Cerebellar cortex (tissue), 1 donor: ENCODE measurements around the gene ADGRA3.
"Not testable (repeated sequence)": the region's sequence is repeated elsewhere in the genome, so short reads cannot be mapped to it uniquely, and the experiment has no call there.

Experiments used
- DNase-seq: peaks from one replicate; pipeline ENCODE4 v3.0.0-alpha.2; 2015; ENCODE audit warnings: low spot score

Gene ADGRA3

DNA sequence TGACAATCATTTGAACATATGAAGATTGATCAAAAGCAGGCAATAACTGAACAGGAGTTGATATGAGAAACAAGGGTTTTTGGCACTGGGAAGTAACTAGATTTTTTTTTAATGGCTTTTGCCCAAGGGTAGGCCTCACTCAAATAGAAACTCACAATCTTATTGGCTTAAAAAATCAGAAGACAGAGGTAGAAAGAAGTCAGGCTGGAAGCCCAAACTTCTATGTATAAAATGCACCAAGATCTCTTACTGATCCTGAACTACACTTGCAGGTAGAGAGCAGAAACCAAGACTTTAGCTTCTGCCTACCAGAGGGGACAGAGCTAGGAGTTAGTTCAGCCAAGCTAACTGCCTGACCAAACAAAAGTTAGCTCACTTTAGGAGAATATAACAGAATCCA, 74.9 kb downstream of the ADGRA3 start:
- no peak for DNase-seq

DNA sequence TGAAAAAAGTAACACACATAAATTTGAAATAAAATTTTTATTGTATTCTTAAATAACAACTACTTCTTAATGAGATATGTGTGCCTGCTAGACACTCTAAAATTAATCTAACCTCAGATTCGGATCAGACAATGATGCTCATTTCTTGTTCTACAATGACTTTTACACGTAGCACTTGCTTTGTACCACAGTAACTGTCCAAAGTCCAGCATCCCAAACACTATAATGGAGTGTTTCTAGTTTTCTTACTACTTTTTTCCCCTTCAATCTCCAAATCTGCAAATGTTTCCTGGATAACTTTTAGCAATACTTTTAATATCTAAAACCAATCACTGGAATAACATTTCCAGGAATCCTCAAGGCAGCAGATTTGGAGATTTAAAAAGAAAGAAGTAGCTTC, 75.9 kb downstream of the ADGRA3 start:
- DNase-seq = no peak

DNA sequence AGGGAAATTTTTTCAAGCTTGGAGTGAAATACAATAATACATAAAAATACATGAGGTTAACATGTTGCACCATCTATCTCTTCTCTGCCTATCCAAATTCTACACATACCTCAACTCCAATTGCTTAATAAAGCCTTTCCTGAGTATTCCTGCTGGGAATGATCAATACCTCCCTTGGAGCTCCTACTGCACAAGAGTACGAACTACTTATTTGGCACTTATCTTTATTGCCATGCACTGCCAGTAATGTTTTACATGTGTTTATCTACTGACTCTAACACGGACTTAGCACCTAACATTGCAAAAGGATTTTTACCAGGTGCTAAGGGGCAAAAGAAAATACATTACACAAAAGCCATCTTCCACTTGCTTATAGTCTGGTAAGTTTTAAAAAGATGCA, 80.2 kb downstream of the ADGRA3 start:
- no peak for DNase-seq

DNA sequence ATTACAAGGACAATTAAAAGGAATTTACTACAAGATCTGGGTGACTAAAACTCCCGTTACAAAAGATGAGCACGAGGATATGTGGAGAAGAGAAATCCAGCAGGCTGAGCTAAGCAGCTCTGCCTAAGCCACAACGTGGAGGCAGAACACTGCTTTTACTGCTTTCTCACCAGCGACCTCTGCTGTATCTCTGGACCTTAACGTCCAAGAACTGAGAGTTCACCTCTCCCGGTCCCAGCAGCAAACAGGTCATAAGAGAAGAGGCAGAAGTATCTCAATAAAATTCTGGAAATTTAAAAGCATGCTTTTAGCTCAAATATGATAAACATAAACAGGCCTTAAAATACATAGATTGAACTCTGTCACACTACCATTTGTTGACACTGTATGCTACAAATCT, 81.0 kb downstream of the ADGRA3 start:
- DNase-seq = peak; percentile 68

DNA sequence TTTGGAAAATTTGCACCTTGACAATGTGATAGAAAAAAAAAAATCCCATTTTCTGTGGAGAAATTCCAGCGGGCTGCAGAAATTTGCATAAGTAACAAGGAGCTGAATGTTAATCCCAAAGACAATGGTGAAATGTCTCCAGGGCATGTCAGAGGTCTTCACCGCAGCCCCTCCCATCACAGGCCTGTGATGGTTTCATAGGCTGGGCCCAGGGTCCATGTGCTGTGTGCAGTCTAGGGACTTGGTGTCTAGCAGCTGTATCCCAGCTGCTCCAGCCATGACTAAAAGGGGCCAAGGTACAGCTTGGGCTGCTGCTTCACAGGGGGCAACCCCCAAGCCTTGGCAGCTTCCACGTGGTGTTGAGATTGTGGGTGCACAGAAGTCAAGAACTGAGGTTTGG, 85.2 kb downstream of the ADGRA3 start:
- DNase-seq = no peak

DNA sequence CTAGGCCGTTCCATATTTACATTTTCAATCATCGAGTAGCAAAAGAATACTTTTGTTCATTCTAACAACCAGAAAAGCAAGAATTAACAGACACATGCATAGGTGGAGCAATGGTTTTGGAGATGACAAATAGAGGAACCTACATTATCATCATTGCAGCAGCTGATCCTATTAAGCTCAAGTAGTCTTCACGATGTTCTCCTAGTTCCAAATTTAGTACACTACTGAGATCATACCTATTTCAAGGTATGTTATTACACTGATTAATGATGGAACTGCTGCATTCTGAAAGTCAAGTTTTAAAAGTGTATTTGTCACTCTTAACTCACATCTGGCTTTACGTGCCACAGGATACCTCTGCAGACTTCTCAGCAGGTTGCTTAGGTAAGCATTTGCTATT, 87.4 kb downstream of the ADGRA3 start:
- no peak for DNase-seq

DNA sequence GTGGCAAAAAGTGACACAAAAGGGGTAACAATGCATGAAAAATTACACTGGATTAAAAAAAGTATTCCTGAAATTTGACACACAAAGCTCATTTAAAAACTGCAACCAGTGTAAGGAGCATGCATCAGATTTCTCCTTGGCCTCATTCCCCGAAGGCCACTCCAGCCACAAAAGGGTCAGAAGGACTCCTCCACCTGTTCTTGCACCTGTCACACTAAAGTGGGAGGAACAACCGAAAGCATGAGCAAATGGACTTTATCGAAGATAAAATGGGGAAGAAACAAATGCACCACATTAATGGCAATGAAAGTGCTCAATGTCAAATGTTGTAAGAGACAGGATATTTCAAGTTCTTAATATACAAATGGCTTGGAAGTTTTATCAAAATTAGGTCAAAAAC, 88.2 kb downstream of the ADGRA3 start:
- peak; percentile 28 for DNase-seq

DNA sequence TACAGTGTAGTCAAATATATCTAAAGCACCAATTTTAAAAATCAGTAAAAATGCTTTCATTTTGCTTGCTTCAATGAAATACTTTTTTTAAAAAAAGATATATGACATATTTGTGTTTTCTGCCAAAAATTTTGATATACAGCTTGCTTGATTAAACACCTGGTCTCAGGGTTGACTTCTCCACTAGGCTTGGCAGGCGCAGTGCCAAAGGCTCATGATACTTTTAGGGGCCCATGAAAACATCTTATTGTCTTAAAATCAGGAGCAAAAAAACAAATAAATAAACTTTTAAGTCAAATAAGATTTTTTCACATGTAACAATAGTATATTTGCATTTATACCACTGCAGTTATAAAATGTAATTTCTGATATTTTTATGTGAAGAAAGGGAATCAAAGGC, 95.6 kb downstream of the ADGRA3 start:
- DNase-seq = no peak

DNA sequence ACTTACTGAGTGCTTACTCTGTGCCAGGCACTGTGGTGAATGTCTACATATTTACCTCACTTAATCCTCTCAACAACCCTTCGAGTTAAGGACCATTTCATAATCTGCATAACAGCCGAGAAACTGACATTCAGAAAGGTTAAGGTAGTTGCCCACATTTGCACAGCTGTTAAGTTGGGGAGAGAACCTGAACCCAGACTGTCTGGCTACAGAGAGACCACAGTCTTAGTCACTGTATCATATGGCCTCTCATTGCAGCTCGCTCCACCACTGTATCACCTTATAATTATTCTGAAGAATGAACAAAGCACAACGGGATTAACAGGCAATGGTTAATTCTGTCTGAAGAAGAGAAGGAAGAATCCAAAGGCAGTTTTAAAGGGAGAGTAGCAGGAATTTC, 98.5 kb downstream of the ADGRA3 start:
- no peak for DNase-seq

DNA sequence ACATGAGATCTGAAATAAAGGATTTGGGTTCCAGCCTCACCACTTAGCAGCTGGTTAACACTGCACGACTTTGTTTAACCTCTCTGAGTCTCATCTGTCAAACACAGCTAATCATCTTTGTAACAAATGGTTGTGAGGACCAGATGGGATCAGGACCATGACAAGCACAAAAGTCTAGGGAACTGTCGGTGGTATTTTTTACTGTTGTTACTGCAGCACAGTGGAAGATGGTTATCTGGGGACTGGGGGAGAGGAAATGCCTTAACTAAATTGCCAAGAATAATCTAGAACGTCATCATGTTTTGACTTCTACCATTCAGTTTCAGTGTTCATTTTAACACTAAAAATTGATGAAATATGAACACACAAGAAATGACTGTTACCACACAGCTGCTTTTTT, 99.5 kb downstream of the ADGRA3 start:
- DNase-seq = no peak

DNA sequence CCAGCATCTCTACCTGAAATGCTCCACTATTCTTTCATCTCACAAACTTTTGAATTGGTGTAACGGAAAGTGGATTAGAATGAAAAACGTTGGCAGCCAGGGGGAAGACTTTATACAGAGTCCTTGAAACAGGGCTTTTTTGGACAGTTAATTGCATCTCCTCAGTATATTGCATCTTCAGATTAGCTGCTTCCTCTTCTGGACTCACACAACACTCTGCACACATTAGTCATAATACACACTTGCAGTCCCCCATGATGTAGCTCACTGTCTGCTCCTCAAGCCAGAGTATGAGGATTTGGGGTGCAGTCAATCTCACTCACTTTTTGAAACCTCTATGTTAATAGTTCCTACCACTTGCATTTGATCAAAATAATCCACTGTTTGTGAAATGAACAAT, 101.0 kb downstream of the ADGRA3 start:
- DNase-seq = no peak

DNA sequence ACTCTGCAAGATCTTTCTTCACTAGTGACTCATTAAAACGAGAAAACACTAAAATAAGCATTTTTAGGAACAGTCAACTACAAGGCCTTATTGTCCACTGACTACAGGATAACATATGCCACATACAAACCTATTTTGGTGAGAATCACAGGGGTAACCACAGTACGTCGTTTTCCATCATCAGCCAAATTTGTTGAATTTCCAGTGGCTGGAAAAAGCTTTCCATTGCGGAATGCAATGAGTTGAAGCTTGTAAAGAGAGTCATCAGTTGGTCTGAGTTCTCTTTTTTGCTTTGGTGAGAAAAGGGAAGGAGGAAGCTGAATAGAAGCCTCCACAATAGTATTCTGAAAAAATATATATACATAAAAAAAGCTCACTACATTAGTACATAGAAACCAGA, 102.4 kb downstream of the ADGRA3 start:
- DNase-seq = no peak

DNA sequence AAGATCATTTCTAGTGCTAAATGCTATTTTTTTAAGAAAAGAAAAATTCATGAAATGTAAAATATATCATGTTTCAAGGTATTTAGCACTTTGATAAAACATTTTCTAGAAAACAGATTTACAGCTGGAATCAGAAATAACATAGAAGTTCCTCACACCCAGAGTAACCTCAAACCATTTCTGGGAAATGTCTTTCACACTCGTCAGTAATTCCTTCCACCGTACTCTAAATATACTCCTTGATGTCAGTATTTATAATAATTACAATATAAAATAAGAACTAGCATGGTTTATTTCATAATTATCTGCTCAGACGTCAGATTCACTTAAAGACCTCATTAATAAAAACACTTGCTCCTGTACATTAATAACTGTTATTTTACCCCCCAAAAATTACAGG, 103.9 kb downstream of the ADGRA3 start:
- no peak for DNase-seq

DNA sequence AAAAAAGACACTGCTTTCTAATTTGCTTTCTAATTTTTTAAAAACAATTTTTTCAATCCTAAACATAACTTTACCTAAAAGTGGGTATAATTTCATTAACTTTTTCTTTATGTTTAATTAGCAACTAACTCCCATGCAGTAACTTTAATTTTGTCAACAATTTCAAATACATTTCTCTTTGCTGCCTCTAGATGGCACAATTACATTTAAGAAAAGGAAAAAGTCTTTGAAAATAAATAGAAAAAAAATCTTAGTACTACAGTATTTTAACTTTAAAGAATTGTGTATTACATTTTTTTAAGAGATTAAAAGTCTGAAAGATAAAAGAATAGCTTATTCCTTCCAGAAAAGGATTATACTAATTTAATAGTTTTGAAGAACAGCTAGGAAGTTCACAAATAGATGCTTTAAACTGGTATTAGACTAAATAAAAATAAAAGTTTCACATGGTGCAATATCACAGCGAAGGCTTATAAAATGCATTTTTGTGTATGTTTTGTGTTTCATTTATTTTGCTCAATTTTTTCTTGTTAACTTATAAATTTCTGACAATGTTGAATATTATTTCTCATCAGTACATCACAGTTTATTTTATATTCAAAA, 105.1 kb downstream of the ADGRA3 start:
- DNase-seq = peak; percentile 29

DNA sequence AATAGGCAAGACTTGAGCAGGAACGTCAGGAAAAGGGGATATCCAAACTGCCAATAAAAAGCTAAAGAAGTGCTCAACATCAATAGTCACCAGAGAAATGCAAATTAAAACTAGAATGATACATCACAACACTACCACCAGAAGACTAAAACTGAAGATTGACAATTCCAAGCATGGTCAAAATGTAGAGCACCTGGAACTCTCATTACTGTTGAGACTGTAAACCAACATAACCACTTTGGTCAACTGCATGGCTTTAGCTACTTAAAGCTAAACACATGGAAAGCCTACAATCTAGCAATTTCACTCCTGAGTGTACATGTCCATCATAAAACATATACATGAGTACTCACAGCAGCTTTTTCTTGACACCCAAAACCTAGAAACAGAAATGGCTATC, 107.4 kb downstream of the ADGRA3 start:
- DNase-seq = no peak

DNA sequence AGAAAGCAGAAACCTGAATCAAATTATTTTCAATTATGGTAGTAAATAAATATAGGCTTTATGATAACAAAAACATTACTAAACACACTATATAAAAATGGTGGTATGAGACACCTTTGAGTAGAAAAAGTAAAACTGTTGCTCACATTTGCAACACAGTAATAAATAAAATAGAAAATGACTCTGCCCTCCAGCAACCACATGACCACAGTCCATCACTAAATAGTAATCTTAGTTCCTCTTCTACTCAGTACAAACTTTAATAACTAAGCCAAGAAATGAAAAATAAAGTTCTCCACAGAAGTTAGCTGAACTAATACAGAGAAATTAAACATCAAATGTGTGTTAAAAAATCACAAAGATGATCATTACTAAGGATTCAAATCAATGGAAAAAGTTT, 108.5 kb downstream of the ADGRA3 start:
- no peak for DNase-seq

DNA sequence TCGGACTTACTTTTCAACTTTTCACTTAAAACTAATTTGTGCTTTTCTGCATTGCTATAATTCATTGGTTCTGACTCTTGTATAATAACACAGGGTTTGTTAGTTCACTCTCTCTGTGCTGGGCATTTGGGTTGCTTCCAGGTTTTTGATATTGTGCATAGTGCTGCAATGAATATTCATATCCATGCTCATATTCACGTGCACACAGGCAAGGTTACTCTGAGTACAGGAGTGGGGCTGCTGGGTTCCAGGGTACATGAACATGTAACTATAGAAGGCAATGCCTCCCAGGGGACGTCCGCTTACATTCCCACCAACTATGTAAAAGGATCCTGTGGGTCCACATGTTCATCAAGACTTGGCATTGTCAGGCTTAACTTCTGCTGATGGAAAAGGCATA, 117.2 kb downstream of the ADGRA3 start:
- DNase-seq = no peak

DNA sequence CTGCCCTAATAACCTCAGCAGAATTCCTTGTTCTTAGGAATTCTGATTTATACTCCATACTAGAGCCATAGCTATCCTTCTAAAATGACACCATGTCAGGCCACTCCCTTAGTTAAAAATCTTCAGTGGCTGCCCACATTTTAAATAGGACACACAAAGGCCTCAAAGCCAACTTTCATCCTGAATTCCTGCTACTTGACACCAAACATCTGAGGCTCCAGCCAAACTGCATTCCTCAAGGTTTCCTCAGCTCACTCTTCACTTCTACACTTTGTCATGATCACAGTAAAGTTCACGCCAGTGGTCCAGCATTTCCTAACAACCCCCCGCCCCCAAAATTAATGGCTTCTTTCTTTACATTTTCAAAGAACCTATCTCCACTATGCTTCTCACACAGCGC, 124.3 kb downstream of the ADGRA3 start:
- DNase-seq = no peak

DNA sequence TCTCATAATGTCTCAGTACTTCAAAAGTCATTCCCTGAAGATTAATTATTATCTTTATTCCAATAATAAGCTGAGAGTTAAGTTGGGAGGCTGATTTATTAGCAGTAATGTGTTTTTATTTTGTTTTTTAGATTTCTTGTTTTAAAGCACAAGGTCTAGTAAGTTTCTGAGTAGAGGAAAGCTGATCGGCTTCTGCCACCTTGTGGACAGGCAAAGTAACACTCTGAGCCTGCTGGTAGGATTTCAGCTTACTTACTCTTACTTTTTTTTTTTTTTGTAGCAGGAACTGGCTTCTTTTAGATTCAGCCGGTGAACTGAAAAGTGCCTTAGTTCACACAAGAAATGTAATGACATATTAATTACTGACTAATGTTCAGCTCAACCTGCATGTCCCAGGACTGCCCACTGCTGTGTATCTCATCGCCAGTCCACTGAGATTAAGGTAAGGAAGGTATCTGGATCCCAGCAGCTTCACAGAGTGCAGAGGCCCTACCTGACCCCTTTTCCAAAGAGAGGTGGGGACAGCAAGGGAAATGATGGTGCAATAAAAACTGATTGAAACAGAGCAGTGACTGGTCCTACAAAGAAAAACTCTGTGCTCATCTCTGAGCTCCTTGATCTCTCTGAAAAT, 126.5 kb downstream of the ADGRA3 start:
- peak; percentile 87 for DNase-seq

DNA sequence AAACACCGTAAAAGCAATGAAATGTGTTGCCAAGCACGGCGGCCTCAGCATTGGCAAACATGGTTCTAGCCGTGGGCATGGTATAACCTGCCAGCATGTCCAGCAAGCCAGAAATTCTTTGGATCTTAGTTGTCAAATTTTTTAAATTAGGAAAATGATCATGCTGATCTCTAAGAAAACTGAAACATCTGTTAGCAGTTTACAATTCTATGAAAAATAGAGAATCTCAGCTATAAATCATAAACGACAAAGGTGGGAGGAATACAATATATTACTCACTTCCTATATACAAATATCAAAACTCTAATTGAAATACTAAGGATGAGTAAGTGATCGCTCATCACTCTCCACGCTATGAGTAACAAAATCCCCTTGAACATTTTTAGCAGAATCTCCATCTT, 130.3 kb downstream of the ADGRA3 start:
- no peak for DNase-seq

DNA sequence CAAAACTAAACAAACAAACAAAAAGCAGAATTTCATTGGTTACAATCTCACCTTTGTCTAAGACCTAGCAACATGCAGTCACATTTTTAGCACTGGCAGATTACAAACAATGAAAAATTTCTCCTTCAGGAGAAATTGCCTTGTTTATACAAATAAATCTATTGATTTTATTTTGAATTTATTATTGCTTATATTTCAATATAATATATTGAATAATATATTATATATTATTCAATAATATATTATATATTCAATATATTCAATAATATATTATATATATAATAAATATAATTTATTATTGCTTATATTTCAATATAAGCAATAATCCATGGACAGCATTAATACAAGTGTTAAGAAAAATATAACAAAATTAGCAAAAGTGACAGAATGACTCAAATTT, 131.7 kb downstream of the ADGRA3 start:
- DNase-seq = no peak

DNA sequence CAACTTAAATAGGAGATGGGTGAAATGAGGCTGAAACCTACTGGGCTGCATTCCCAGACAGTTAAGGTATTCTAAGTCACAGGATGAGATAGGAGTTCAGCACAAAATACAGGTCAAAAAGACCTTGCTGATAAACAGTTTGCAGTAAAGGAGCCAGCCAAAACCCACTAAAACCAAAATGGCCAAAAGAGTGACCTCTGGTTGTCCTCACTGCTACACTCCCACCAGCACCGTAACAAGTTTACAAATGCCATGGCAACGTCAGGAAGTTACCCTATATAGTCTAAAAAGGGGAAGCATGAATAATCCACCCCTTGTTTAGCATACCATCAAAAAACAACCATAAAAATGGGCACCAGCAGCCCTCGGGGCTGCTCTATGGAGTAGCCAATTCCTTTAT, 133.7 kb downstream of the ADGRA3 start:
- DNase-seq = not testable (repeated sequence)

DNA sequence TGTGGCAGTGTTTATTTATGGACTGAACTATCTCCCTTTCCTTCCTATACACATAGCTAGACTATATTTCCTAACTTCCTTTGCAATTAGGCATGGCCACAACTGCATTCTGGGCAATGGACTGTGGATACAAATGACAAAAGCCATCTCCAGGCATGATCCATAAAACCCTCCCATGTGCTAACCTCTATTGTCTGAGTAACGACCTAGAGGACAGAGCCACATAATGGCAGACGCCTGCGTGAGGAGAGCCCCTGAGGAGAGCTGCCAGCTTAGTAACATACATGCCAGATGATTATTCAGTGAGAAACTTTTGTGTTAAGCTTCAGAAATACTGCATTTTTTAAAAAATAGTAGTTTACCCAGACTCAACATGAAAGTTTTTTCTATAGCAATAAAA, 142.9 kb downstream of the ADGRA3 start:
- no peak for DNase-seq

DNA sequence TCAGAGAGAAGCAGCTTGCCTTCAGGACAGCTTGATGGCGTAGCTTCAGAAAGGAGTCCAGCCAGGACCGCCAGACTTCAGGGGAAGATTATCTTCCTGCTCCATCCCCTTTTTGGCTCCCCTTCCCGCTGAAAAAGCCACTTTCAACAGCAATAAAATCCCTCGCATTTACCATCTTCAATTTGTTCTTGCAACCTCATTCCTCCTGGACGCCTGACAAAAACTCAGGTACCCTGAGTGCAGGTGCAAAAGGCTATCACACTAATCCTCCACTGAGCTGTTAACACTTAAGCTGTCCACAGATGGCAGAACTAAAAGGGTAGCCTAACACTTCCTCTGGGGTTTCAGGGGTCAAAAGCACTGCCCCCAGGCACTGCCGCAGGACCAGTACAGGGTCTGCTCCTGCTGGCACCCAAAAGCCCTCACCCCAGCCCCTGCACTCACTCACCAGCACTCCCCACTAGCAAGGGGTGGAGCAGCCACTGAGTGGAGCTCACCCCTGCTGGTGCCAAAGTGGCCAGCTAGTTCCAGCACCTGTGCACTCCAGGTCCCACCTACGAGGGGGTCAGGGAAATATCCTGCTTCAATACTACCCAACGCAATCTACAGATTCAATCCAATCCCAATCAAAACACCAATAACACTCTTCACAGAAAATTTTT, 145.8 kb downstream of the ADGRA3 start:
- peak; percentile 67 for DNase-seq
